ENCODE data around the gene TEAD3. TPM values are rescaled to one million over a fixed set of nuclear protein-coding genes. Genes with fewer than 3 reads are reported as not detected.

Gene TEAD3
- total and polyA plus RNA-seq, 10 of the 15 experiments (the other 5 are each of a cell fraction or from before 2014, with no cell fraction given) = 0.02 to 0.28 (median 0.18) TPM; not detected in 5

DNA sequence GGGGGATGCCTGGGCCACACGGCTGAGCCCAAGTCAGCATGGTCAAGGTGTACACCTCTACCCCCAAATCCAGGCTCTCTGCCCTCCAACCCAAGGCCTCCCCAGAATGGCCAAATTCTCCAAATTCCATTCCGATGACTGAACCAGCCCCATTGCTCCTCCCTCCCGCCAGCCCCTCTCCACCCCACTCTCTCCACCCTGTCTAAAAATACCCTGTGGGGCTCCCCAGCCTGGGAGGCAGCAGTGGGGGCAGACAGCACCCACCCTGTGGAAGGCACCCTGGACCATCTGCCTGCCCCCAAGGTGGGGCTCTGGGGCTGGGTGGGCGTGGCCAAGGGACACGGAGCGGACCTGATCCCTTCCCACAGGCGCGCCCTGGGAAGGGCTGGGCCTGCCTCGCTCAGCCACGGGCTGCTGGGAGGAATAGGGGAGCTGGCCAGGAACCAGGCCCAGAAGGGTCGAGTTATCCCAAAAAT is 11.4 kb downstream of the TEAD3 start (continued):
- no peak for TF ChIP-seq NFYA (IDR thresholded peaks at IDR 0.05; ENCODE audit: borderline replicate concordance, low read depth, low read length)
- no peak for TF ChIP-seq SMAD5 (IDR thresholded peaks at IDR 0.05; ENCODE audit: low read depth)
- TF ChIP-seq CREB1 (IDR thresholded peaks at IDR 0.05; ENCODE audit: low read depth) = no peak
- no peak for TF ChIP-seq SMARCA5 (IDR thresholded peaks at IDR 0.05)
- no peak for TF ChIP-seq TCF3 (IDR thresholded peaks at IDR 0.05; ENCODE audit: borderline replicate concordance, insufficient read depth, low read depth, low read length)
- TF ChIP-seq, protein P1, sequence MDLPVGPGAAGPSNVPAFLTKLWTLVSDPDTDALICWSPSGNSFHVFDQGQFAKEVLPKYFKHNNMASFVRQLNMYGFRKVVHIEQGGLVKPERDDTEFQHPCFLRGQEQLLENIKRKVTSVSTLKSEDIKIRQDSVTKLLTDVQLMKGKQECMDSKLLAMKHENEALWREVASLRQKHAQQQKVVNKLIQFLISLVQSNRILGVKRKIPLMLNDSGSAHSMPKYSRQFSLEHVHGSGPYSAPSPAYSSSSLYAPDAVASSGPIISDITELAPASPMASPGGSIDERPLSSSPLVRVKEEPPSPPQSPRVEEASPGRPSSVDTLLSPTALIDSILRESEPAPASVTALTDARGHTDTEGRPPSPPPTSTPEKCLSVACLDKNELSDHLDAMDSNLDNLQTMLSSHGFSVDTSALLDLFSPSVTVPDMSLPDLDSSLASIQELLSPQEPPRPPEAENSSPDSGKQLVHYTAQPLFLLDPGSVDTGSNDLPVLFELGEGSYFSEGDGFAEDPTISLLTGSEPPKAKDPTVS (IDR thresholded peaks at IDR 0.05; ENCODE audit: low read depth, low read length) = no peak
- no peak for TF ChIP-seq MEF2B (IDR thresholded peaks at IDR 0.05; ENCODE audit: partially characterized antibody, poor library complexity, severe bottlenecking)
- no peak for TF ChIP-seq POLR2AphosphoS2 (IDR thresholded peaks at IDR 0.05; ENCODE audit: low read depth, low read length)
- no peak for TF ChIP-seq MYB (IDR thresholded peaks at IDR 0.05; ENCODE audit: borderline replicate concordance, low read depth, low read length)

GRCh38 chr6:35484921-35485392 is 11.9 kb downstream of the TEAD3 start:
- CTCF ChIA-PET = no interaction called here
- Histone ChIP-seq H3K27me3 (replicated peaks in 1 of 2; ENCODE audit: control insufficient read depth in 2 of 2, insufficient read depth in 2 of 2, low read length in 1 of 2) (no peaks in the 10 kb centered on the region; a peak in 2 of 4 replicates), H3K9me3 (replicated peaks; ENCODE audit: control insufficient read depth, insufficient read depth, low read length) (no peaks in the 10 kb centered on the region), H4K20me1 (ENCODE audit: control insufficient read depth, insufficient read depth) (no peaks in the 10 kb centered on the region), H3K79me2 (ENCODE audit: control insufficient read depth, insufficient read depth, low read length) (no peaks in the 10 kb centered on the region), H3K4me1 (ENCODE audit: control insufficient read depth, insufficient read depth, low read length) (no peaks in the 10 kb centered on the region), H3K36me3 (ENCODE audit: control insufficient read depth in 2 of 2, insufficient read depth in 2 of 2, low read length in 1 of 2) (no peaks in the 10 kb centered on the region), H2AFZ (ENCODE audit: control insufficient read depth, low read depth, low read length) (no peak overlapping the region), H3K4me3 (no peak overlapping the region), H3K27ac (ENCODE audit: control insufficient read depth, insufficient read depth) (no peak overlapping the region), H3K4me2 (ENCODE audit: control insufficient read depth, insufficient read depth) (no peak overlapping the region), H3K9ac (ENCODE audit: control insufficient read depth, insufficient read depth, low read length) (no peak overlapping the region)
- intact Hi-C loops (cut with micrococcal nuclease; ENCODE audit: unreplicated experiment) = no loop called here
- RAD21 ChIA-PET (ENCODE audit: unreplicated experiment) = no interaction called here
- TF ChIP-seq POLR2AphosphoS5 (IDR thresholded peaks at IDR 0.05; ENCODE audit: low read length) (no peak), E4F1 (IDR thresholded peaks at IDR 0.05; ENCODE audit: borderline replicate concordance, partially characterized antibody) (no peak)
- DNase-seq (ENCODE audit: low read depth, low spot score) (no peak), FAIRE-seq (no peak), ATAC-seq (no peak)
- no TSS peak for BruUV-seq (replicated peaks)
- SMC1A ChIA-PET (ENCODE audit: uncharacterized antibody, unreplicated experiment) = no interaction called here
- 40% methylated on average over 7 of the region's 7 CpGs for WGBS (ENCODE audit: insufficient coverage, insufficient replicate concordance, low lambda C conversion rate, missing lambda C conversion rate)
- POLR2A ChIA-PET = no interaction called here
- in situ Hi-C loops (cut with MboI) = no loop called here

Data from GM12878 (cell line).